RWPE2 (cell line): Measurements from ENCODE around the gene ABCC1.
"Not testable (repeated sequence)": the region's sequence is repeated elsewhere in the genome, so short reads cannot be mapped to it uniquely, and the experiment has no call there.

Experiments used
- ATAC-seq: fragments of 200-7000 bp; cut with Tn5 transposase; 3 replicates; pipeline ENCODE4 v1.9.1; 2021; ENCODE audit warnings: low read depth
- DNase-seq: peaks from one replicate; pipeline ENCODE4 v3.0.0-alpha.2; 2020; ENCODE audit warnings: low spot score
- H3K27ac ChIP-seq: fragments of 450-650 bp; 2 replicates; pipeline ENCODE4 v1.5.1; 2017; ENCODE audit warnings: mild to moderate bottlenecking; ENCODE audit not compliant: poor library complexity, severe bottlenecking
- H3K27me3 ChIP-seq: fragments of 250-450 bp; sonication (Bioruptor Pico); 2 replicates; pipeline ENCODE4 v1.5.1; 2021; ENCODE audit warnings: mild to moderate bottlenecking, moderate library complexity; ENCODE audit not compliant: insufficient read depth, poor library complexity, severe bottlenecking
- H3K36me3 ChIP-seq: fragments of 250-450 bp; sonication (Bioruptor Pico); 2 replicates; pipeline ENCODE4 v1.5.1; 2020; ENCODE audit warnings: low read depth, mild to moderate bottlenecking, moderate library complexity
- H3K4me1 ChIP-seq: fragments of 250-450 bp; sonication (Bioruptor Pico); 2 replicates; pipeline ENCODE4 v1.5.1; 2021; ENCODE audit warnings: mild to moderate bottlenecking, moderate library complexity; ENCODE audit not compliant: insufficient read depth, poor library complexity, severe bottlenecking
- H3K4me3 ChIP-seq: fragments of 250-450 bp; sonication (Bioruptor Pico); 2 replicates; pipeline ENCODE4 v1.5.1; 2021; ENCODE audit warnings: mild to moderate bottlenecking, moderate library complexity; ENCODE audit not compliant: severe bottlenecking
- H3K9me3 ChIP-seq: fragments of 250-450 bp; sonication (Bioruptor Pico); 2 replicates; pipeline ENCODE4 v1.5.1; 2021; ENCODE audit warnings: mild to moderate bottlenecking, moderate library complexity; ENCODE audit not compliant: severe bottlenecking
- TF ChIP-seq, protein P1 (sequence below): fragments of 450-650 bp; IDR thresholded peaks from one replicate; pipeline ENCODE4 v1.5.1; 2017; ENCODE audit warnings: mild to moderate bottlenecking, moderate library complexity; ENCODE audit not compliant: poor library complexity, severe bottlenecking

The ABCC1 gene

GRCh38 chr16:16150117-16150877 is 200.9 kb downstream of the ABCC1 start:
- DNase-seq = no peak
- Histone ChIP-seq H3K27me3 (no peaks in the 10 kb centered on the region), H3K9me3 (no peaks in the 10 kb centered on the region), H3K4me1 (no peaks in the 10 kb centered on the region), H3K27ac (no peak overlapping the region), H3K36me3 (no peaks in the 10 kb centered on the region), H3K4me3 (no peak overlapping the region)
- peak; percentile 16; the same call in 2 of the 3 replicates for ATAC-seq
- TF ChIP-seq, protein P1, sequence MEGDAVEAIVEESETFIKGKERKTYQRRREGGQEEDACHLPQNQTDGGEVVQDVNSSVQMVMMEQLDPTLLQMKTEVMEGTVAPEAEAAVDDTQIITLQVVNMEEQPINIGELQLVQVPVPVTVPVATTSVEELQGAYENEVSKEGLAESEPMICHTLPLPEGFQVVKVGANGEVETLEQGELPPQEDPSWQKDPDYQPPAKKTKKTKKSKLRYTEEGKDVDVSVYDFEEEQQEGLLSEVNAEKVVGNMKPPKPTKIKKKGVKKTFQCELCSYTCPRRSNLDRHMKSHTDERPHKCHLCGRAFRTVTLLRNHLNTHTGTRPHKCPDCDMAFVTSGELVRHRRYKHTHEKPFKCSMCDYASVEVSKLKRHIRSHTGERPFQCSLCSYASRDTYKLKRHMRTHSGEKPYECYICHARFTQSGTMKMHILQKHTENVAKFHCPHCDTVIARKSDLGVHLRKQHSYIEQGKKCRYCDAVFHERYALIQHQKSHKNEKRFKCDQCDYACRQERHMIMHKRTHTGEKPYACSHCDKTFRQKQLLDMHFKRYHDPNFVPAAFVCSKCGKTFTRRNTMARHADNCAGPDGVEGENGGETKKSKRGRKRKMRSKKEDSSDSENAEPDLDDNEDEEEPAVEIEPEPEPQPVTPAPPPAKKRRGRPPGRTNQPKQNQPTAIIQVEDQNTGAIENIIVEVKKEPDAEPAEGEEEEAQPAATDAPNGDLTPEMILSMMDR = no peak

- no peaks in the 10 kb centered on the region for H3K4me1 ChIP-seq
- no peaks in the 10 kb centered on the region for H3K36me3 ChIP-seq
- no peaks in the 10 kb centered on the region for H3K9me3 ChIP-seq
- H3K27ac ChIP-seq = no peak overlapping the region
- H3K27me3 ChIP-seq = no peaks in the 10 kb centered on the region
- no peak for ATAC-seq
- no peak for DNase-seq
- H3K4me3 ChIP-seq = no peak overlapping the region
- TF ChIP-seq, protein P1 = no peak
Measured at GRCh38 chr16:16150878-16151152, 201.4 kb downstream of the ABCC1 start.

- TF ChIP-seq, protein P1 = no peak
- Histone ChIP-seq H3K36me3 (no peaks in the 10 kb centered on the region), H3K4me3 (no peak overlapping the region), H3K27ac (no peak overlapping the region), H3K4me1 (no peaks in the 10 kb centered on the region), H3K27me3 (no peaks in the 10 kb centered on the region), H3K9me3 (no peaks in the 10 kb centered on the region)
- no peak for DNase-seq
- ATAC-seq = no peak
Measured at GRCh38 chr16:16151315-16151714, 201.9 kb downstream of the ABCC1 start.

DNA sequence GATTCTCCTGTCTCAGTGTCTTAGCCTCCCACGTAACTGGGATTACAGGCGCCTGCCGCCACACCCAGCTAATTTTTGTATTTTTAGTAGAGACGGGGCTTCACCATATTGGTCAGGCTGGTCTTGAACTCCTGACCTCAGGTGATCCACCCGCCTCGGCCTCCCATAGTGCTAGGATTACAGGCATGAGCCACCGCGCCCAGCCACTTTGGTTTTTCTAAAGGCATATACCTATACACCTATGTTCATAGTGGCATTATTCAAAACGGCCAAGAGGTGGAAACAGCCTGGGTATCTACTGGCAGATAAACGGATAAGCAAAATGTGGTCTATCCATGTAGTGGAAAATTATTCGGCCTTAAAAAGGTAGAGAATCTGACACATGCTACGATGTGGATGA is 203.6 kb downstream of the ABCC1 start:
- H3K9me3 ChIP-seq, H3K27me3 ChIP-seq, H3K27ac ChIP-seq, ATAC-seq, H3K36me3 ChIP-seq, DNase-seq, H3K4me3 ChIP-seq, H3K4me1 ChIP-seq: not testable (repeated sequence)

- TF ChIP-seq, protein P1 = no peak
- DNase-seq (no peak), ATAC-seq (no peak)
- no peaks in the 10 kb centered on the region for H3K4me1 ChIP-seq
- peaks cover 4% of the 10 kb centered on the region for H3K9me3 ChIP-seq
- no peak overlapping the region for H3K27ac ChIP-seq
- H3K4me3 ChIP-seq = no peak overlapping the region
- H3K36me3 ChIP-seq = no peaks in the 10 kb centered on the region
- H3K27me3 ChIP-seq = no peaks in the 10 kb centered on the region
Measured at GRCh38 chr16:16154281-16154951, 205.0 kb downstream of the ABCC1 start.
